Measurements from ENCODE around the gene ARHGEF18. TPM values are rescaled to one million over a fixed set of nuclear protein-coding genes. Genes with fewer than 3 reads are reported as not detected.

The ARHGEF18 gene
- total RNA-seq, 1 donor from 2014 or later: 47.8 TPM

DNA sequence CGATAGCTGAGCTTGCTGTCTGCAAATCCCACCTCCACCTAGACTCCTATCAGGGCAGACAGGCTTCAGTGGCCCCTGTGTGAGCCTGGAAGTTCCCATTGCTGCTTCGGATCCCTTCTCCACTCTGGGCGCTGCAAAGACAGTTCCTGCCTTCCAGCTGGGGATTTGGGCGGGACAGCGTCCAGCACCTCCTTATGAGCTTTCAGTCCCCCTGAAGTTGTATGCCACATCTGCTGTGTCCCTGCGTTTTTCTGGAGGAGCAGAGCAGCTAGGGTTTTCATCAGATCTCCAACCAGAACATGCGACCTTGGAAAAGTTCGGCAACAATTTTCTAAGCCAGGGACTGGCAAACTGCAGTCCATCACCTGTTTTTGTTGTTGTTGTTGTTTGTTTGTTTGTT is 38.0 kb downstream of the ARHGEF18 start:
- H3K36me3 Mint-ChIP-seq: peaks cover 2% of the 10 kb centered on the region
- peak overlapping the region; percentile 62 for H3K27ac Mint-ChIP-seq
- no peaks in the 10 kb centered on the region for H3K9me3 Mint-ChIP-seq
- no peak for DNase-seq (ENCODE audit: low spot score in 2 of 2, unreplicated experiment in 2 of 2)
- H3K27me3 Mint-ChIP-seq (ENCODE audit: low read depth): no peaks in the 10 kb centered on the region
- TF ChIP-seq, protein P1, sequence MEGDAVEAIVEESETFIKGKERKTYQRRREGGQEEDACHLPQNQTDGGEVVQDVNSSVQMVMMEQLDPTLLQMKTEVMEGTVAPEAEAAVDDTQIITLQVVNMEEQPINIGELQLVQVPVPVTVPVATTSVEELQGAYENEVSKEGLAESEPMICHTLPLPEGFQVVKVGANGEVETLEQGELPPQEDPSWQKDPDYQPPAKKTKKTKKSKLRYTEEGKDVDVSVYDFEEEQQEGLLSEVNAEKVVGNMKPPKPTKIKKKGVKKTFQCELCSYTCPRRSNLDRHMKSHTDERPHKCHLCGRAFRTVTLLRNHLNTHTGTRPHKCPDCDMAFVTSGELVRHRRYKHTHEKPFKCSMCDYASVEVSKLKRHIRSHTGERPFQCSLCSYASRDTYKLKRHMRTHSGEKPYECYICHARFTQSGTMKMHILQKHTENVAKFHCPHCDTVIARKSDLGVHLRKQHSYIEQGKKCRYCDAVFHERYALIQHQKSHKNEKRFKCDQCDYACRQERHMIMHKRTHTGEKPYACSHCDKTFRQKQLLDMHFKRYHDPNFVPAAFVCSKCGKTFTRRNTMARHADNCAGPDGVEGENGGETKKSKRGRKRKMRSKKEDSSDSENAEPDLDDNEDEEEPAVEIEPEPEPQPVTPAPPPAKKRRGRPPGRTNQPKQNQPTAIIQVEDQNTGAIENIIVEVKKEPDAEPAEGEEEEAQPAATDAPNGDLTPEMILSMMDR (IDR thresholded peaks at IDR 0.05; ENCODE audit: unreplicated experiment): no peak
- H3K4me3 Mint-ChIP-seq: no peak overlapping the region
- H3K4me1 Mint-ChIP-seq: peaks cover 10% of the 10 kb centered on the region

DNA sequence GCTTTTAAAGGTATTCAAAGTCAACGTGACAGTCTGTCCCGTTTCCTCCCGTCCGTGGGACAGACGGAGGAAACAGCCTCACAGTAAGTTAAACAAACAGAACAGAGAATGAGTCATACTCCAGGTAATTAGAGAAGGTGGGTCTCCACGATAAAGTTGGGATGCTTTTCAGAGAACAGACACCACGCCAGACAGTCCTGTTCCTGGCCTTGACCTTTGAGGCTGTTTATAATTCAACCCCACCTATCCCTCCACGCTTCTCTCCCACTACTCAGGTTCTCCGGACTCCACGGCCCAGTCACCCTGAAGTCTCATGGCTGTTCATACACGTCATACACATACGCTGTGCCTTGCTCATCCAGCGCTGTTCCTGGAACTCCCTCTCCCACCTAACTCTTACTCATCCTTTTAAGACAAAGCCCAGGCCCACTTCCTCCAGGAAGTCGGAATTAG is 42.5 kb downstream of the ARHGEF18 start:
- Mint-ChIP-seq H3K36me3 (peaks cover 2% of the 10 kb centered on the region), H3K27ac (peak overlapping the region; percentile 73), H3K4me3 (no peak overlapping the region), H3K4me1 (peaks cover 15% of the 10 kb centered on the region), H3K27me3 (ENCODE audit: low read depth) (no peaks in the 10 kb centered on the region), H3K9me3 (no peaks in the 10 kb centered on the region)
- no peak for DNase-seq (ENCODE audit: low spot score in 2 of 2, unreplicated experiment in 2 of 2)
- TF ChIP-seq, protein P1 (IDR thresholded peaks at IDR 0.05; ENCODE audit: unreplicated experiment): no peak

DNA sequence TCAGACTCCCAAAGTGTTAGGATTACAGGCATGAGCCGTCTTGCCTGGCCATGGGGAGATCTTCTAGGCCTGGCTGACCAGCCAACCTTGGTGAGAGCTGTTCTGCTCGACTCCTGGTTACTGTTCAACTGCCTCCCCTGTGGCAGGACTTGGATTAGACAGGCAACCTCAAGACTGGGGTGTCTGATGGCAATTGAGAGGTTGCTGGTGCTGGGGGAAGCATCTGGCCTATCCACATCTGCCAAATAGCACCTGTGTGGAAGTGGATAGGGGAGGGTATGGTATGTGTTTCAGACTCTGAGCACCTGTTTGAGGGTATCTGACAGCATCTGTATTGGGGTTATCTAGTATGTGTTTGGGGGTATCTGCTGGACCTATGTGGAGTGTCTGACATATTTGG is 44.7 kb downstream of the ARHGEF18 start:
- TF ChIP-seq, protein P1 (IDR thresholded peaks at IDR 0.05; ENCODE audit: unreplicated experiment): no peak
- peak overlapping the region; percentile 90 for H3K4me3 Mint-ChIP-seq
- no peaks in the 10 kb centered on the region for H3K9me3 Mint-ChIP-seq
- no peak for DNase-seq (ENCODE audit: low spot score in 2 of 2, unreplicated experiment in 2 of 2)
- H3K4me1 Mint-ChIP-seq: peaks cover 13% of the 10 kb centered on the region
- H3K27ac Mint-ChIP-seq: no peak overlapping the region
- peaks cover 2% of the 10 kb centered on the region for H3K36me3 Mint-ChIP-seq
- no peaks in the 10 kb centered on the region for H3K27me3 Mint-ChIP-seq (ENCODE audit: low read depth)

DNA sequence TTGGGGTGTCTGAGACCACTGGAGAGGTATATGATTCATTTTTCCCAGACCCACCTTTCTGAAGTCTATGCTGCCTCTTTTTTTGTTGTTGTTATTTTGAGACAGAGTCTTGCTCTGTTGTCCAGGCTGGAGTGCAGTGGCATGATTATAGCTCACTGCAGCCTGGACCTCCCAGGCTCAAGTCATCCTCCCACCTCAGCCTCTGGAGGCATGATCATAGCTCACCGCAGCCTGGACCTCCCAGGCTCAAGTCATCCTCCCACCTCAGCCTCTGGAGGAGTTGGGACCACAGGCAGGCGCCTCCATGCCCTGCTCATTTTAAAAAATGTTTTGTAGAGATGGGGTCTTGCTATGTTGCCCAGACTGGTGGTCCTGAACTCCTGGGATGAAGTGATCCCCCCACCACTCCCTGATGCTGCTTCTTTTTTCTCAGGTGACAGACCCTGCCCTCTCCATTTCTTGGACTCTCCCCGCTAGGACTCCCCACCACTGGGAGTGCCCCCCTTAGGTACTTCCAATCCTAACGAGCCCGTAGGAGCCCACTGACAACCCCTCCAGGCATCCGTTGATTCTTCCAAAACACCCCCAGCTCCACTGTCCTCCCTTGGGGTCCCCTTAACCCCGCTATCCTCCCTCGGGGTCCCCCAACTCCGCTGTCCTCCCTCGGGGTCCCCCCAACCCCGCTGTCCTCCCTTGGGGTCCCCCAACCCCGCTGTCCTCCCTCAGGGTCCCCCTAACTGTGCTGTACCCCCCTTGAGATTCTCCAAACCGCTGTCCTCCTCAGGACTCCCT is 45.4 kb downstream of the ARHGEF18 start:
- Mint-ChIP-seq H3K27me3 (ENCODE audit: low read depth) (no peaks in the 10 kb centered on the region), H3K36me3 (peaks cover 2% of the 10 kb centered on the region), H3K4me1 (peaks cover 19% of the 10 kb centered on the region), H3K4me3 (peak overlapping the region; percentile 90), H3K9me3 (no peaks in the 10 kb centered on the region), H3K27ac (peak overlapping the region; percentile 82)
- TF ChIP-seq, protein P1 (IDR thresholded peaks at IDR 0.05; ENCODE audit: unreplicated experiment): no peak
- no peak for DNase-seq (ENCODE audit: low spot score in 2 of 2, unreplicated experiment in 2 of 2)

DNA sequence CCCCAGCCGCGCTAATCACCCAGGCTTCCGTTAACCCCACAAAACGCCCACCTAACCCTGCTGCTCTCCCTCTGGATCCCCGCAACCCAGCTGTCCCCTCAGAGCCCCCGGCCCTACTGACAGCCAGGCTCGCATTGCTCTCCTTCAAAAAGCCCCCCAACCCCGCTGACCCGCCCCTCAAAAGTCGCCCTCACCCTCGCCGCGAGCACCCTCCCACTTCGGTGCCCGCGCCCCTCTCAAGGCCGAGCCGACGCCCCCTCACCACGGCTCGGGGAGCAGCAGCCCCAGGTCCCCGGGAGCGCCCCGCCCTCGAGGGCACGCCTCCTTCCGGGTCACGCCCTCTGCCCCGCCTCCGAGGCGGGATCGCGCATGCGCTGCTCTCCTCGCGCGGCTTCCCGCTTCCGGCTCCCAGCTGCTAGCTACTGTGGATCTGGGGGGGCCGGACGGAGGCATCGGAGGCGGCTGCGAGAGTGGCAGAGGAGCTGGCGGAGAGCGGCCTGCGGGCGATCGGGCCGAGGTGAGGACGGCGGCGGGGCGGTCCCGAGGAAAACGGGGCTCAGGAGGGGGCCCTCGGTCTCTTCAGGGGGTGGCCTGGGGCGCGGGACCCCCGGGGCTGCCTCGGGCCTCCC is 46.1 kb downstream of the ARHGEF18 start:
- Mint-ChIP-seq H3K9me3 (no peaks in the 10 kb centered on the region), H3K27me3 (ENCODE audit: low read depth) (no peaks in the 10 kb centered on the region), H3K27ac (peak overlapping the region; percentile 91), H3K4me3 (peak overlapping the region; percentile 90), H3K36me3 (peaks cover 2% of the 10 kb centered on the region), H3K4me1 (peaks cover 21% of the 10 kb centered on the region)
- DNase-seq (ENCODE audit: low spot score in 2 of 2, unreplicated experiment in 2 of 2): peak; percentile 85 to 97
- TF ChIP-seq, protein P1 (IDR thresholded peaks at IDR 0.05; ENCODE audit: unreplicated experiment): no peak
